Neural crest cell (in vitro differentiated cells): ENCODE data around the gene PRICKLE4. TPM values are rescaled to one million over a fixed set of nuclear protein-coding genes. Genes with fewer than 3 reads are reported as not detected.

Experiments used
- DNase-seq: peaks from one replicate; pipeline ENCODE4 v3.0.0; 2021; ENCODE audit warnings: low read depth, mixed read lengths, low spot score
- H3K27ac Mint-ChIP-seq: one replicate; pipeline ENCODE4 v1.8.0; 2021; ENCODE audit warnings: mild to moderate bottlenecking, mixed read lengths; ENCODE audit not compliant: unreplicated experiment
- H3K27me3 Mint-ChIP-seq: 2 replicates; pipeline ENCODE4 v1.8.0; 2021; ENCODE audit warnings: low read depth, mild to moderate bottlenecking, mixed read lengths
- H3K36me3 Mint-ChIP-seq: 2 replicates; pipeline ENCODE4 v1.8.0; 2021; ENCODE audit warnings: low read depth, mild to moderate bottlenecking, mixed read lengths
- H3K4me1 Mint-ChIP-seq: 2 replicates; pipeline ENCODE4 v1.8.0; 2021; ENCODE audit warnings: mixed read lengths
- H3K4me3 Mint-ChIP-seq: one replicate; pipeline ENCODE4 v1.8.0; 2021; ENCODE audit warnings: mild to moderate bottlenecking, mixed read lengths
- H3K9me3 Mint-ChIP-seq: 2 replicates; pipeline ENCODE4 v1.8.0; 2021; ENCODE audit warnings: mixed read lengths
- total RNA-seq: library from RNA; stranded (reverse); gene quantifications from 2 replicates; pipeline ENCODE4 v1.2.1, GENCODE V29; 2021
- TF ChIP-seq, protein P1 (sequence below): fragments of 200-600 bp; sonication (generic); conservative IDR thresholded peaks from 2 replicates; pipeline ENCODE4 v1.5.0; 2021; ENCODE audit warnings: antibody characterized with exemption, mild to moderate bottlenecking

The PRICKLE4 gene
- total RNA-seq, 1 donor from 2014 or later, result 4.1 TPM

- Mint-ChIP-seq H3K4me1 (peaks cover 30% of the 10 kb centered on the region), H3K27ac (no peak overlapping the region), H3K27me3 (peaks cover 12% of the 10 kb centered on the region), H3K36me3 (peaks cover 8% of the 10 kb centered on the region), H3K4me3 (peak overlapping the region; percentile 85), H3K9me3 (no peaks in the 10 kb centered on the region)
- TF ChIP-seq, protein P1, sequence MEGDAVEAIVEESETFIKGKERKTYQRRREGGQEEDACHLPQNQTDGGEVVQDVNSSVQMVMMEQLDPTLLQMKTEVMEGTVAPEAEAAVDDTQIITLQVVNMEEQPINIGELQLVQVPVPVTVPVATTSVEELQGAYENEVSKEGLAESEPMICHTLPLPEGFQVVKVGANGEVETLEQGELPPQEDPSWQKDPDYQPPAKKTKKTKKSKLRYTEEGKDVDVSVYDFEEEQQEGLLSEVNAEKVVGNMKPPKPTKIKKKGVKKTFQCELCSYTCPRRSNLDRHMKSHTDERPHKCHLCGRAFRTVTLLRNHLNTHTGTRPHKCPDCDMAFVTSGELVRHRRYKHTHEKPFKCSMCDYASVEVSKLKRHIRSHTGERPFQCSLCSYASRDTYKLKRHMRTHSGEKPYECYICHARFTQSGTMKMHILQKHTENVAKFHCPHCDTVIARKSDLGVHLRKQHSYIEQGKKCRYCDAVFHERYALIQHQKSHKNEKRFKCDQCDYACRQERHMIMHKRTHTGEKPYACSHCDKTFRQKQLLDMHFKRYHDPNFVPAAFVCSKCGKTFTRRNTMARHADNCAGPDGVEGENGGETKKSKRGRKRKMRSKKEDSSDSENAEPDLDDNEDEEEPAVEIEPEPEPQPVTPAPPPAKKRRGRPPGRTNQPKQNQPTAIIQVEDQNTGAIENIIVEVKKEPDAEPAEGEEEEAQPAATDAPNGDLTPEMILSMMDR, result no peak
- no peak for DNase-seq
These were observed 5.3 kb downstream of the PRICKLE4 start for GRCh38 chr6:41785689-41786450.

DNA sequence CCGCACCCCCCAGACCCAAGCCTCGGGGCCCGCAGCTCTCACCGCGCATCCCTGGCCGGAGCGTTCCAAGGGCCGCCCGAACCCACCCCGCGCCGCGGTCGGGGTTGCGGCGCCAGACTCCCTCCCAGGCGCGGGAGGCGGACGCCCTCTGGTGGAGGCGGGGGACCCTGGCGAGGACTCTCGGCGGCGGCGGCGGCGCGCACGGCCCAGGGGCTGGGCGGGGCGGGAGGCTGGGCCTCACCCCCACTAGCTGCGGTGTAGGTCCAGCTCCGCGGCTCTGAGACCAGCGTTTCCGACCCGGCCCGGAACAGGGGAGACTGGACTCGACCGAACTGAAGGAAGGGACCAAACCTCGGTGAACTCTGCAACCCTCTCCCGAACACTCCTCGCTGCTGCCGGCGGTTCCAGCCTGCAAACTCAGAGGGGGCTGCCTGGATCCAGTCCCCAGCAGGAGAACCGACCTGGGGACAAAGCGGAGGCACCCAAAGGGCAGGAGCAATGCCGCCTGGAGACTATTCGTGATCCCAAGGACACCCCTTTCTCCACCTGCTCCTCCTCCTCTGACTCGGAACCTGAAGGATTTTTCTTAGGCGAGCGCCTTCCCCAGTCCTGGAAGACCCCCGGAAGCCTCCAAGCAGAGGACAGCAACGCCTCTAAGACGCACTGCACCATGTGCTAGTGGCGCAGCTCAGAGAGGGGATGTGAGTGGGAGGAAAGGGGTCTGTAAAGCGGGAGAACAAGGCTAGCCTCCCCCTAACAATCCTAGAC lies 6.1 kb downstream of the PRICKLE4 start:
- Mint-ChIP-seq H3K4me1 (peaks cover 22% of the 10 kb centered on the region), H3K4me3 (peak overlapping the region; percentile 99), H3K27ac (peak overlapping the region; percentile 99), H3K36me3 (peaks cover 8% of the 10 kb centered on the region), H3K9me3 (no peaks in the 10 kb centered on the region), H3K27me3 (peaks cover 7% of the 10 kb centered on the region)
- TF ChIP-seq, protein P1, result peak; percentile 78
- peak; percentile 92 for DNase-seq

DNA sequence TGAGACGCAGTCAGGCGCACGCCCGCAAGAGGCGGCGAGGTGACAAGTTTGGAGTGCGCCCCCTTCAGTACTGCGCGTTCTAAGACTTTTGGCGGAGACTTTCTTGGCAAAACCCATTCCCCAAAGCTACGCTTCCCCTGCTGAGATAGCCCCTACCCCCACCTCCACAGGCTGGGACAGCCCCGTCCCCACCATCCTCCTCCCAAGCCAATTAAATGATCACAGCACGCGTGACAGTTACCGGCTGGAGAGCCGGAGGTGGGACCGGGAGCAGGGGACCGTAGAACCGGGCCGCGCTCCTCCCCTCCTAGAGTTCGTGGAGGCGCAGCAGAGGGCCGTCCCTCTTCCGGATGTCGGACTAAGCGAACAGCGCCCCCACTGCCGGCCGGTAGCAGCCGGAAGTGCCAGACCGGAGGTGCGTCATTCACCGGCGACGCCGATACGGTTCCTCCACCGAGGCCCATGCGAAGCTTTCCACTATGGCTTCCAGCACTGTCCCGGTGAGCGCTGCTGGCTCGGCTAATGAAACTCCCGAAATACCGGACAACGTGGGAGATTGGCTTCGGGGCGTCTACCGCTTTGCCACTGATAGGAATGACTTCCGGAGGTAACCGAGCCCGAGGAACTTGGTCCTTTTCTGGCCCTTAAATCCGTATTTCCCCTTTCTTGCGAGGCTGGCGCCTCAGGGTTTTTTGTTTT lies 6.8 kb downstream of the PRICKLE4 start, which contains the start of gene TOMM6:
TOMM6 (plus strand) TSS at position 476 of the 699 bp plus-strand sequence; CDS start at position 480, 4 bp downstream.
- Mint-ChIP-seq H3K9me3 (no peaks in the 10 kb centered on the region), H3K36me3 (peaks cover 8% of the 10 kb centered on the region), H3K4me1 (peaks cover 20% of the 10 kb centered on the region), H3K27me3 (peaks cover 7% of the 10 kb centered on the region), H3K27ac (peak within 1 kb of the TSS; percentile 99), H3K4me3 (peak within 1 kb of the TSS; percentile 99)
- peak; percentile 97 for DNase-seq
- TF ChIP-seq, protein P1, result peak; percentile 93

- H3K27ac Mint-ChIP-seq, result no peak overlapping the region
- H3K36me3 Mint-ChIP-seq, result peaks cover 8% of the 10 kb centered on the region
- TF ChIP-seq, protein P1, result no peak
- peaks cover 7% of the 10 kb centered on the region for H3K27me3 Mint-ChIP-seq
- H3K9me3 Mint-ChIP-seq, result no peaks in the 10 kb centered on the region
- peak overlapping the region; percentile 88 for H3K4me3 Mint-ChIP-seq
- H3K4me1 Mint-ChIP-seq, result peaks cover 20% of the 10 kb centered on the region
- no peak for DNase-seq
These were observed 8.8 kb downstream of the PRICKLE4 start for GRCh38 chr6:41789390-41789724.

DNA sequence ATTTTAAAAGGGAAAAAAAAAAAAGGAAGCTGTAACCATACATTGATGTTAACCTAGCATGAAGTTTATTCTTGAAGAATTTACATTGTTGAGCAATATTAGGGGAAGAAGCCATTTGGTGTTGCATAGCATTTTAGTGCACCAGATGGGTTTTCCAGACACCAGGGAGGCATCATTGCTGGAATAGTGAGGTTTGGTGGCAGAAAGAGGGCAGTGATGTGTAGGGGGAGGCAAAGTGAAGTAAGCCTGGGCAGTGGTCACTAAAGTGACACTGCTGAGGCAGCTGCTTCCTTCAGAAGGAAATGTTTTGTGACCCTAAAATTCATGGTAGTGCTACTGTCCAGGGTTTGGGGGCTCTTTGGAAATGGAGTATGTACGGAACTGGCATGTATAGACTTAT lies 9.5 kb downstream of the PRICKLE4 start:
- DNase-seq, result no peak
- Mint-ChIP-seq H3K4me1 (peaks cover 20% of the 10 kb centered on the region), H3K4me3 (peak overlapping the region; percentile 81), H3K36me3 (peaks cover 8% of the 10 kb centered on the region), H3K27me3 (peaks cover 7% of the 10 kb centered on the region), H3K27ac (no peak overlapping the region), H3K9me3 (no peaks in the 10 kb centered on the region)
- TF ChIP-seq, protein P1, result no peak
